Bronchial epithelial cell (primary cell): ENCODE results near the gene STK39. TPM values are rescaled to one million over a fixed set of nuclear protein-coding genes. Genes with fewer than 3 reads are reported as not detected.
A peak's percentile ranks its signal among the peaks of the same experiment; 100 is the strongest.

Experiments used
- DNase-seq: peaks from one replicate; pipeline ENCODE4 v3.0.0-alpha.2; 2010; ENCODE audit warnings: low read depth
- FAIRE-seq: peaks from 2 replicates; lab custom pipeline; 2011; peaks lifted over from hg19 to GRCh38; lab: Jason Lieb, UNC
- H3K27me3 ChIP-seq: 2 replicates; pipeline ENCODE4 v1.5.1; 2011; ENCODE audit warnings: low read length; ENCODE audit not compliant: control insufficient read depth, insufficient read depth
- H3K36me3 ChIP-seq: 2 replicates; pipeline ENCODE4 v1.5.1; 2011; ENCODE audit warnings: low read length; ENCODE audit not compliant: control insufficient read depth, insufficient read depth
- H3K4me3 ChIP-seq: 2 replicates; pipeline ENCODE4 v1.5.1; 2011; ENCODE audit warnings: mild to moderate bottlenecking, low read depth, low read length, control low read depth
- CTCF ChIP-seq: IDR thresholded peaks from 2 replicates; pipeline ENCODE4 v1.5.1; 2011; ENCODE audit warnings: mild to moderate bottlenecking, moderate library complexity, low read length, control low read depth, inconsistent platforms; ENCODE audit not compliant: insufficient read depth, severe bottlenecking
- total RNA-seq: library from RNA; depleted of rRNA; stranded (reverse); fragments of >200 nt; gene quantifications from 2 replicates; pipeline ENCODE4 v1.2.1, GENCODE V29; 2014

STK39 gene
- total RNA-seq, 1 donor from 2014 or later = 20.3 TPM

DNA sequence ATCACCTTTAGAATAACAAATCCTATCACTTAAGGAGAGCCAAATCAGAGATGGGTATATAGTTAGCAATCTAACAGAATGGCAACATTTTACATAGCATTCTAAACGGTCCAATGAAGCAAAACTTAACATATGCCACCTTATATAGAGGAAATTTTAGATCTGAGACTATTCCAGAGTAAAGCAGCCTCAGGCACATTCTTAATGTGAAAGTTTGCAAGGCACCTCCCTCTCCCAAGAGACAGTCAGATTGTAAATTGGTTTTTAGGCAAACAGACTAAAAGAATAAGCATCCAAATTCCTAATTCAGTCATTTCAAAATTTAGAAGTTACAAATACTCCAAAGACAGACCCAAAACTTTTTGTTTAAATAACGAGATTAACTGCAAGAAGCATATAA lies 292.9 kb downstream of the STK39 start:
- H3K36me3 ChIP-seq = no peaks in the 10 kb centered on the region
- TF ChIP-seq CTCF = no peak
- DNase-seq (no peak), FAIRE-seq (no peak)
- no peak overlapping the region for H3K4me3 ChIP-seq
- no peaks in the 10 kb centered on the region for H3K27me3 ChIP-seq

DNA sequence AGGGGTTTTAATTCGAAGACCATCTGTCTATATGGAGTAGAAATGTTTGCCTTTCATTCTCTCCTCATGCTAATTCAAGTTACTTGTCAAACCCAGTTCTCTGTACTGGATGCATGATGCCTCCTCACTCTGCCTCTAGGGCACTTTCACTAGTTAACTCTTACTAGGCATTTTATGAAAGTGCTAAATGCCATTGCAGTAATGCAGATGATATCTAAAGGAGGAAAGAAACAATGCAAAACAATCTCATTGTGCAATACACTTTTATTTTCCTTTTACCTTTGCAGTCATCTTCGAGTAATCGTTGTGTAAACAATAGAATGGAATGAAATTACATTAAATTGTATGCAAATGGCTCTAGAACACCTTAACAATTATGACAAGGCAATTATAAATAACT lies 293.6 kb downstream of the STK39 start:
- Histone ChIP-seq H3K36me3 (no peaks in the 10 kb centered on the region), H3K27me3 (no peaks in the 10 kb centered on the region), H3K4me3 (no peak overlapping the region)
- FAIRE-seq (no peak), DNase-seq (peak; percentile 68)
- no peak for TF ChIP-seq CTCF

DNA sequence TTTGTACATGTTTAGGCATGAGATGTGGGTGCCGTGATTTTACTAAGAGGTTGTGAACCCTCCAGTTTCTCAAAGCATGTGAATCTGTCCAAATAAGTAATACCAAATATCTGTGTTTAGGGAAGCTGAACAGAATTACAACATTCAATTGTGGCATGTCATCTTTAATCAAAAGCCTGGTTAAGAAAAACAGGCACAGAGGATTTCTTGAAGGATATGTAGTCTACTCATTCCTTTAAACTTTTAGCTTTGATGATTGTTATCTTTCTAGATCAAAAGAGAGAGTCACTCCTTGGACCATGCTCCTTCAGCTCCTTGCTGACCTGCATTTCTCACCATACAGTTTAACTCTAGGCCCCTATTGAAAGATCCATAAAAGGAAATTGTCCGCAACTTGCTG lies 296.8 kb downstream of the STK39 start:
- FAIRE-seq = no peak
- DNase-seq = no peak
- no peaks in the 10 kb centered on the region for H3K27me3 ChIP-seq
- no peaks in the 10 kb centered on the region for H3K36me3 ChIP-seq
- no peak for TF ChIP-seq CTCF
- no peak overlapping the region for H3K4me3 ChIP-seq

DNA sequence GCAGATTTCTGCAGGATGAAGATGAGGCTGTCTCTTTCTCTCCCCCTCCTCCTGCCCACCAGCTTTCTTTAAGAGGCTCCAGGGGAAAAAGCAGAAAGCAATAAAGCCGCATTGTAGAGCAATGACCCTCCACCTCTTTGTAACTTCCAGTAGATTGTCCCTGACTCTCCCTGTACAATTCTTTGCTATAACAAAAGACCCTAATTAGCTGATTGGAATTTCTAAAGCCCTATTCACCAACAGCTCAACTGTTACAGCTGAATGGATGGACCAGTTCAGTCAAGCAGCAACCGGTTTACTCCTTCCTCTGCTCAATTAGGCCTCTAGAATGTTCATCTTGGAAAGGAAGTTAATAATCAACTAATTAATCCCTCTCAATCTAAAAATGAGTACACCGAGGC lies 301.0 kb downstream of the STK39 start:
- no peak for TF ChIP-seq CTCF
- H3K4me3 ChIP-seq = no peak overlapping the region
- no peak for DNase-seq
- no peaks in the 10 kb centered on the region for H3K36me3 ChIP-seq
- no peaks in the 10 kb centered on the region for H3K27me3 ChIP-seq
- no peak for FAIRE-seq

DNA sequence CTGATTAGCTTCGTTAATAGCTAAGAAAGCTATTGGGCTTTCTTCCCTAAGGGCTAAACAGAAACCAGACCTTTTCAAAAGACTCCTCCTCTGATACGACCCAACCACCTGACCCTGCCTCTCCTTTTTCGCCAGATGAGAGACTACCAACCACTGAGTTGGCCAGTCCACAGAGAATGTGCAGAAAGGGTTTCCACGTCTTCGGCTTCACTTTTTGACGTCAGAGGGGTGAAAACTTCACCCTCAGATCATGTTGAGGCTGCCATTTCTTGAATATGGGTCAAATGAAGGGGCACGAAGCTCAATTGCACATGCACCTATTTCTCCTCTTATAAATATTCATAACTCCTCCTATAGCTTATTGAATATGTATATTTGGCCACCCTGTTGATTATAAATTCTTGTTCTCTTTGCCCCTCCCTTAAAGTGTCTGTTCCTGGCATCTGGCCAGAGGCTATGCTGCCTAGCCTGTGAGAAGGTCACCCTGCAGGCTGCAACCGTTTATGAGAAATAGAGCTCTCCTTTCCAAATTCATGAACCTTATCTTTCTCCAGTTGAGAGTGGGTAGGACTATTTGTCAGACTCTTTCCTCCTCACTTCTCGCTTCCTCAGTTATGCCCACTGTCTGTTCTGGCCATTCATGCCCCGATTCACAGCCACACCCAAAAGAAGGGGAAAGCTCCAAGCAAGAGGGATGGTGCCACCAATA lies 301.6 kb downstream of the STK39 start:
- TF ChIP-seq CTCF = no peak
- FAIRE-seq = no peak

More for the DNA sequence above, 301.6 kb downstream of the STK39 start:
- no peaks in the 10 kb centered on the region for H3K27me3 ChIP-seq
- DNase-seq = no peak
- H3K36me3 ChIP-seq = no peaks in the 10 kb centered on the region
- H3K4me3 ChIP-seq = no peak overlapping the region
